Measurements from ENCODE around the gene MKS1.
A peak's percentile ranks its signal among the peaks of the same experiment; 100 is the strongest.

MKS1 gene

DNA sequence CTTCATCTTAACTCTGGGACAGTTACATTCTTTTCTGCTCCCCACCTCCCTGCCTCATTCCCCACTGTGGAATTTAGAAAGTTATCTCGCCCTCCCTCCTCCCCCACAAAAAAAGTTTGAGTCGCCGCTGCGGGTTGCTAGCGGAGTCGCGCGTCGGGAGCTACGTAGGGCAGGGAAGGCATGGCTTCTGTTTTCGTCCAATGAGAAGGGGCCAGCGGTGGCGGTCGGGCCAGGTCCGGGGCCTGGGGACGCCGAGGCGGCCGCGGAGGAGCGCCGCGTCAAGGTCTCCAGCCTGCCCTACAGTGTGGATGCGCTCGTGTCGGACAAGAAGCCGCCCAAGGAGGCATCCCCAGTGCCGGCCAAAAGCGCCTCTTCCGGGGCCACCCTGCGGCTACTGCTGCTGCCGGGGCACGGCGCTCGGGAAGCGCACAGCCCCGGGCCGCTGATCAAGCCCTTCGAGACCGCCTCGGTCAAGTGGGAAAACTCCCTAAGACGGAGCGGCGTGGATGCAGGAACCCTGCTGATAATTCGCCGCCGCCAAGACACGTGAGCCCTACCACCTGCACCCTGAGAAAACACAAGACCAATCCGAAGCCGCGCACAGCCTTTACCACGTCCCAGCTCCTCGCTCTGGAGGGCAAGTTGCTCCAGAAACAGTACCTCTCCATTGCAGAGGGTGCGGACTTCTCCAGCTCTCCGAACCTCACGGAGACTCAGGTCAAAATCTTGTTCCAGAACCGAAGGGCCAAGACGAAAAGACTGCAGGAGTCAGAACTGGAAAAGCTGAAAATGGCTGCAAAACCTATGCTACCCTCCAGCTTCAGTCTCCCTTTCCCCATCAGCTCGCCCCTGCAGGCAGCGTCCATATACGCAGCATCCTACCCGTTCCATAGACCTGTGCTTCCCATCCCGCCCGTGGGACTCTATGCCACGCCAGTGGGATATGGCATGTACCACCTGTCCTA is 61.9 kb downstream of the MKS1 start:
- DNase-seq, result peak; percentile 73
